SIG-M5 treated with dmso at 0.1 percent for 504 hours (cell line): Measurements from ENCODE around the gene CR1L.
"Not testable (repeated sequence)": the region's sequence is repeated elsewhere in the genome, so short reads cannot be mapped to it uniquely, and the experiment has no call there.

ENCODE experiments used
- DNase-seq: peaks from one replicate; lab custom pipeline; 2025; ENCODE audit not compliant: unreplicated experiment; lab: John Stamatoyannopoulos, UW

Gene CR1L

GRCh38 chr1:207766569-207766968 lies 121.6 kb downstream of the CR1L start:
- no peak for DNase-seq

GRCh38 chr1:207770514-207770913 lies 125.6 kb downstream of the CR1L start:
- DNase-seq, result not testable (repeated sequence)
